ENCODE measurements around the gene SLC25A4. TPM values are rescaled to one million over a fixed set of nuclear protein-coding genes. Genes with fewer than 3 reads are reported as not detected.
"Not testable (repeated sequence)": the region's sequence is repeated elsewhere in the genome, so short reads cannot be mapped to it uniquely, and the experiment has no call there.

The SLC25A4 gene
- polyA plus RNA-seq, 1 donor = 169 TPM

GRCh38 chr4:185179488-185179887 lies 36.4 kb downstream of the SLC25A4 start:
- no peak for DNase-seq (ENCODE audit: low read depth)

GRCh38 chr4:185182239-185182638 lies 39.2 kb downstream of the SLC25A4 start:
- no peak for DNase-seq (ENCODE audit: low read depth)

GRCh38 chr4:185183622-185184281 lies 40.7 kb downstream of the SLC25A4 start:
- DNase-seq (ENCODE audit: low read depth) = peak; percentile 83

GRCh38 chr4:185186769-185187168 lies 43.7 kb downstream of the SLC25A4 start:
- no peak for DNase-seq (ENCODE audit: low read depth)

GRCh38 chr4:185189606-185190305 lies 46.7 kb downstream of the SLC25A4 start:
- no peak for DNase-seq (ENCODE audit: low read depth)

GRCh38 chr4:185190306-185190856 lies 47.3 kb downstream of the SLC25A4 start:
- no peak for DNase-seq (ENCODE audit: low read depth)

- DNase-seq (ENCODE audit: low read depth) = no peak
Measured at GRCh38 chr4:185192059-185192458, 49.0 kb downstream of the SLC25A4 start.

- no peak for DNase-seq (ENCODE audit: low read depth)
Measured at GRCh38 chr4:185194924-185195888, 52.1 kb downstream of the SLC25A4 start.

GRCh38 chr4:185196437-185196836 lies 53.4 kb downstream of the SLC25A4 start:
- DNase-seq (ENCODE audit: low read depth) = no peak

GRCh38 chr4:185198189-185198588 lies 55.1 kb downstream of the SLC25A4 start:
- DNase-seq (ENCODE audit: low read depth) = not testable (repeated sequence)

Other genes starting within 250 kb of the SLC25A4 start
- gene HELT, start 124.8 kb upstream of the SLC25A4 start, polyA plus RNA-seq (ENCODE audit: insufficient read length) = not detected
- gene CFAP97, start 60.7 kb downstream of the SLC25A4 start, polyA plus RNA-seq (ENCODE audit: insufficient read length) = 28.1 TPM
- 7.6 TPM for gene SNX25, start 66.3 kb downstream of the SLC25A4 start, polyA plus RNA-seq (ENCODE audit: insufficient read length)